Smooth muscle cell (in vitro differentiated cells): Measurements from ENCODE around the gene SPECC1. TPM values are rescaled to one million over a fixed set of nuclear protein-coding genes. Genes with fewer than 3 reads are reported as not detected.

Source experiments
- DNase-seq: peaks from one replicate; lab custom pipeline; 2025; ENCODE audit not compliant: unreplicated experiment; lab: John Stamatoyannopoulos, UW
- H2AFZ ChIP-seq: fragments of 200-600 bp; sonication (generic); 2 replicates; pipeline ENCODE4 v1.6.0; 2016; ENCODE audit warnings: antibody characterized with exemption, low read depth, mild to moderate bottlenecking
- H3F3A ChIP-seq: fragments of 200-600 bp; sonication (generic); 2 replicates; pipeline ENCODE4 v1.6.0; 2017; ENCODE audit warnings: antibody characterized with exemption, low read depth
- H3K27ac ChIP-seq: fragments of 200-600 bp; sonication (generic); 2 replicates; pipeline ENCODE4 v1.5.1; 2016; ENCODE audit warnings: low read depth, mild to moderate bottlenecking
- H3K27me3 ChIP-seq: fragments of 200-600 bp; sonication (generic); 2 replicates; pipeline ENCODE4 v1.6.1; 2016; ENCODE audit warnings: low read depth, mild to moderate bottlenecking
- H3K36me3 ChIP-seq: fragments of 200-600 bp; sonication (generic); 2 replicates; pipeline ENCODE4 v1.5.1; 2016; ENCODE audit warnings: low read depth
- H3K4me1 ChIP-seq: fragments of 200-600 bp; sonication (generic); 2 replicates; pipeline ENCODE4 v1.5.1; 2016; ENCODE audit warnings: low read depth
- H3K4me2 ChIP-seq: fragments of 200-600 bp; sonication (generic); 2 replicates; pipeline ENCODE4 v1.6.0; 2016; ENCODE audit warnings: mild to moderate bottlenecking
- H3K4me3 ChIP-seq: fragments of 200-600 bp; sonication (generic); 2 replicates; pipeline ENCODE4 v1.5.1; 2016; ENCODE audit warnings: mild to moderate bottlenecking
- H3K79me2 ChIP-seq: fragments of 200-600 bp; sonication (generic); 2 replicates; pipeline ENCODE4 v1.6.0; 2016; ENCODE audit warnings: low read depth, mild to moderate bottlenecking
- H3K9ac ChIP-seq: fragments of 200-600 bp; sonication (generic); 2 replicates; pipeline ENCODE4 v1.6.0; 2016; ENCODE audit warnings: low read depth
- H3K9me3 ChIP-seq: fragments of 200-600 bp; sonication (generic); replicated peaks from 2 replicates; pipeline ENCODE4 v1.5.1; 2016; ENCODE audit warnings: low read depth
- H4K20me1 ChIP-seq: fragments of 200-600 bp; sonication (generic); 2 replicates; pipeline ENCODE4 v1.6.0; 2016; ENCODE audit warnings: low read depth
- CTCF ChIP-seq: fragments of 200-600 bp; sonication (generic); IDR thresholded peaks from 2 replicates; pipeline ENCODE4 v1.5.1; 2017; ENCODE audit warnings: borderline replicate concordance, mild to moderate bottlenecking, antibody characterized with exemption; ENCODE audit not compliant: insufficient read depth, poor library complexity, severe bottlenecking
- WGBS: methylation state at CpG from one replicate; pipeline ENCODE4 v1.1.7; 2016; ENCODE audit warnings: low lambda C conversion rate; 5-methylcytosine and 5-hydroxymethylcytosine counted together
- polyA plus RNA-seq: library from polyadenylated mRNA; unstranded; fragments of >200 nt; fragmentation: Nextera tagmentation; extraction: Ambion mirVana; gene quantifications from 2 replicates; pipeline ENCODE4 v1.2.1, GENCODE V29; 2016
- total RNA-seq: library from RNA; depleted of rRNA; stranded (reverse); fragments of >200 nt; gene quantifications from 2 replicates; pipeline ENCODE4 v1.2.3, GENCODE V29; 2014

Gene SPECC1
- total and polyA plus RNA-seq, 2 experiments from 2014 or later: 20.0 to 72.0 TPM

- Histone ChIP-seq H3F3A (no peaks in the 10 kb centered on the region), H3K27me3 (no peaks in the 10 kb centered on the region), H3K4me1 (peaks cover 11% of the 10 kb centered on the region), H3K9me3 (no peaks in the 10 kb centered on the region), H4K20me1 (no peaks in the 10 kb centered on the region), H3K4me3 (no peak overlapping the region), H3K79me2 (no peaks in the 10 kb centered on the region), H3K4me2 (no peak overlapping the region), H3K36me3 (no peaks in the 10 kb centered on the region), H3K9ac (no peak overlapping the region), H3K27ac (no peak overlapping the region), H2AFZ (no peak overlapping the region)
- DNase-seq: no peak
- TF ChIP-seq CTCF: no peak
- WGBS: 69% methylated on average over 5 of the region's 6 CpGs
Observed at GRCh38 chr17:20087538-20088250, 78.5 kb downstream of the SPECC1 start.

- no peaks in the 10 kb centered on the region for H3K79me2 ChIP-seq
- no peak overlapping the region for H3K4me2 ChIP-seq
- WGBS: 94% methylated on average over 15 of the region's 15 CpGs
- H3K36me3 ChIP-seq: no peaks in the 10 kb centered on the region
- H3K4me1 ChIP-seq: peaks cover 11% of the 10 kb centered on the region
- no peak overlapping the region for H3K4me3 ChIP-seq
- H3F3A ChIP-seq: no peaks in the 10 kb centered on the region
- H4K20me1 ChIP-seq: no peaks in the 10 kb centered on the region
- no peak for DNase-seq
- no peaks in the 10 kb centered on the region for H3K9me3 ChIP-seq
- H3K27ac ChIP-seq: no peak overlapping the region
- no peak overlapping the region for H2AFZ ChIP-seq
- H3K27me3 ChIP-seq: no peaks in the 10 kb centered on the region
- TF ChIP-seq CTCF: no peak
- no peak overlapping the region for H3K9ac ChIP-seq
Observed at GRCh38 chr17:20089756-20090547, 80.8 kb downstream of the SPECC1 start.

- H3K36me3 ChIP-seq: no peaks in the 10 kb centered on the region
- no peaks in the 10 kb centered on the region for H3K9me3 ChIP-seq
- WGBS: 62% methylated on average over 19 of the region's 19 CpGs
- no peak overlapping the region for H3K4me3 ChIP-seq
- no peak for TF ChIP-seq CTCF
- H3K27ac ChIP-seq: peak overlapping the region; percentile 47
- H3K27me3 ChIP-seq: no peaks in the 10 kb centered on the region
- H3K79me2 ChIP-seq: no peaks in the 10 kb centered on the region
- peak overlapping the region; percentile 45 for H3K4me2 ChIP-seq
- H3K4me1 ChIP-seq: peaks cover 7% of the 10 kb centered on the region
- DNase-seq: no peak
- no peaks in the 10 kb centered on the region for H4K20me1 ChIP-seq
- no peaks in the 10 kb centered on the region for H3F3A ChIP-seq
- no peak overlapping the region for H3K9ac ChIP-seq
- H2AFZ ChIP-seq: peak overlapping the region; percentile 50
Observed at GRCh38 chr17:20091174-20092029, 82.2 kb downstream of the SPECC1 start.
